ENCODE results near the gene BBLN. TPM values are rescaled to one million over a fixed set of nuclear protein-coding genes. Genes with fewer than 3 reads are reported as not detected.
A peak's percentile ranks its signal among the peaks of the same experiment; 100 is the strongest.
"Not testable (repeated sequence)": the region's sequence is repeated elsewhere in the genome, so short reads cannot be mapped to it uniquely, and the experiment has no call there.

The BBLN gene
- total RNA-seq, 1 donor: 78.1 TPM

GRCh38 chr9:128121466-128121810, 38.6 kb upstream of the BBLN start:
- Histone ChIP-seq H3K9me3 (ENCODE audit: low read depth, low read length) (no peaks in the 10 kb centered on the region), H3K27me3 (ENCODE audit: insufficient read depth, low read length) (no peaks in the 10 kb centered on the region), H3K4me1 (ENCODE audit: insufficient read depth, low read length) (peaks cover 32% of the 10 kb centered on the region), H3K4me3 (ENCODE audit: low read length) (no peak overlapping the region)

- no peak overlapping the region for H3K4me3 ChIP-seq (ENCODE audit: low read length)
- H3K9me3 ChIP-seq (ENCODE audit: low read depth, low read length): no peaks in the 10 kb centered on the region
- no peaks in the 10 kb centered on the region for H3K27me3 ChIP-seq (ENCODE audit: insufficient read depth, low read length)
- peaks cover 33% of the 10 kb centered on the region for H3K4me1 ChIP-seq (ENCODE audit: insufficient read depth, low read length)
Measured at GRCh38 chr9:128121924-128122808, 37.9 kb upstream of the BBLN start.

GRCh38 chr9:128122809-128123175, 37.3 kb upstream of the BBLN start:
- Histone ChIP-seq H3K9me3 (ENCODE audit: low read depth, low read length) (no peaks in the 10 kb centered on the region), H3K27me3 (ENCODE audit: insufficient read depth, low read length) (no peaks in the 10 kb centered on the region), H3K4me3 (ENCODE audit: low read length) (no peak overlapping the region), H3K4me1 (ENCODE audit: insufficient read depth, low read length) (peaks cover 28% of the 10 kb centered on the region)

- Histone ChIP-seq H3K4me1 (ENCODE audit: insufficient read depth, low read length) (peaks cover 26% of the 10 kb centered on the region), H3K9me3 (ENCODE audit: low read depth, low read length) (no peaks in the 10 kb centered on the region), H3K4me3 (ENCODE audit: low read length) (no peak overlapping the region), H3K27me3 (ENCODE audit: insufficient read depth, low read length) (no peaks in the 10 kb centered on the region)
Measured at GRCh38 chr9:128123451-128124080, 36.5 kb upstream of the BBLN start.

- Histone ChIP-seq H3K27me3 (ENCODE audit: insufficient read depth, low read length) (no peaks in the 10 kb centered on the region), H3K4me1 (ENCODE audit: insufficient read depth, low read length) (peaks cover 35% of the 10 kb centered on the region), H3K9me3 (ENCODE audit: low read depth, low read length) (no peaks in the 10 kb centered on the region), H3K4me3 (ENCODE audit: low read length) (no peak overlapping the region)
Measured at GRCh38 chr9:128124451-128124850, 35.6 kb upstream of the BBLN start.

GRCh38 chr9:128124873-128125579, 35.0 kb upstream of the BBLN start:
- Histone ChIP-seq H3K9me3 (ENCODE audit: low read depth, low read length) (no peaks in the 10 kb centered on the region), H3K4me3 (ENCODE audit: low read length) (no peak overlapping the region), H3K4me1 (ENCODE audit: insufficient read depth, low read length) (peaks cover 35% of the 10 kb centered on the region), H3K27me3 (ENCODE audit: insufficient read depth, low read length) (no peaks in the 10 kb centered on the region)

GRCh38 chr9:128125580-128126354, 34.3 kb upstream of the BBLN start:
- Histone ChIP-seq H3K4me3 (ENCODE audit: low read length) (no peak overlapping the region), H3K4me1 (ENCODE audit: insufficient read depth, low read length) (peaks cover 35% of the 10 kb centered on the region), H3K27me3 (ENCODE audit: insufficient read depth, low read length) (no peaks in the 10 kb centered on the region), H3K9me3 (ENCODE audit: low read depth, low read length) (no peaks in the 10 kb centered on the region)

- Histone ChIP-seq H3K27me3 (ENCODE audit: insufficient read depth, low read length) (no peaks in the 10 kb centered on the region), H3K4me3 (ENCODE audit: low read length) (peak within 1 kb of the TSS; percentile 87), H3K9me3 (ENCODE audit: low read depth, low read length) (no peaks in the 10 kb centered on the region), H3K4me1 (ENCODE audit: insufficient read depth, low read length) (peaks cover 35% of the 10 kb centered on the region)
Measured at GRCh38 chr9:128127568-128127989, 32.5 kb upstream of the BBLN start, which contains the start of gene PTGES2. Gene PTGES2 (minus strand): TSS chr9:128127729. CDS start chr9:128127717, 12 bp downstream.

- no peaks in the 10 kb centered on the region for H3K9me3 ChIP-seq (ENCODE audit: low read depth, low read length)
- H3K4me1 ChIP-seq (ENCODE audit: insufficient read depth, low read length): peaks cover 35% of the 10 kb centered on the region
Measured at GRCh38 chr9:128127990-128128835, 31.9 kb upstream of the BBLN start.

GRCh38 chr9:128128836-128129590, 31.1 kb upstream of the BBLN start:
- no peaks in the 10 kb centered on the region for H3K9me3 ChIP-seq (ENCODE audit: low read depth, low read length)
- peaks cover 35% of the 10 kb centered on the region for H3K4me1 ChIP-seq (ENCODE audit: insufficient read depth, low read length)
- peak overlapping the region; percentile 87 for H3K4me3 ChIP-seq (ENCODE audit: low read length)
- no peaks in the 10 kb centered on the region for H3K27me3 ChIP-seq (ENCODE audit: insufficient read depth, low read length)

More at GRCh38 chr9:128127990-128128835, 31.9 kb upstream of the BBLN start:
- Histone ChIP-seq H3K27me3 (ENCODE audit: insufficient read depth, low read length) (no peaks in the 10 kb centered on the region), H3K4me3 (ENCODE audit: low read length) (peak overlapping the region; percentile 87)

GRCh38 chr9:128129976-128130590, 30.0 kb upstream of the BBLN start:
- H3K27me3 ChIP-seq (ENCODE audit: insufficient read depth, low read length); H3K9me3 ChIP-seq (ENCODE audit: low read depth, low read length); H3K4me3 ChIP-seq (ENCODE audit: low read length): not testable (repeated sequence)
- peaks cover 32% of the 10 kb centered on the region for H3K4me1 ChIP-seq (ENCODE audit: insufficient read depth, low read length)

- not testable (repeated sequence) for H3K4me3 ChIP-seq (ENCODE audit: low read length); H3K9me3 ChIP-seq (ENCODE audit: low read depth, low read length); H3K27me3 ChIP-seq (ENCODE audit: insufficient read depth, low read length)
- peaks cover 26% of the 10 kb centered on the region for H3K4me1 ChIP-seq (ENCODE audit: insufficient read depth, low read length)
Measured at GRCh38 chr9:128130651-128131050, 29.4 kb upstream of the BBLN start.

- H3K4me1 ChIP-seq (ENCODE audit: insufficient read depth, low read length): peaks cover 19% of the 10 kb centered on the region
- not testable (repeated sequence) for H3K27me3 ChIP-seq (ENCODE audit: insufficient read depth, low read length); H3K4me3 ChIP-seq (ENCODE audit: low read length); H3K9me3 ChIP-seq (ENCODE audit: low read depth, low read length)
Measured at GRCh38 chr9:128131346-128131745, 28.7 kb upstream of the BBLN start.
